IMR-90 (cell line): ENCODE measurements around the gene LMTK2. TPM values are rescaled to one million over a fixed set of nuclear protein-coding genes. Genes with fewer than 3 reads are reported as not detected.

Source experiments
- ATAC-seq: fragments of 200-7000 bp; cut with Tn5 transposase; 2 replicates; pipeline ENCODE4 v1.9.1; 2020; ENCODE audit warnings: low read depth, mild to moderate bottlenecking, moderate library complexity
- BruUV-seq: library from RNA; stranded (reverse); fragments of 400-500 nt; replicated peaks from 2 replicates; lab custom pipeline; 2021; lab: Mats Ljungman, UMichigan
- CTCF ChIA-PET: fragments of 300-600 bp; formaldehyde crosslinking; extraction: SDS; loops from one replicate; lab custom pipeline; 2021; ENCODE audit warnings: antibody characterized with exemption; lab: Yijun Ruan, JAX
- POLR2A ChIA-PET: fragments of 300-600 bp; sonication (Branson Sonifier 250); formaldehyde crosslinking; loops from one replicate; lab custom pipeline; 2022; ENCODE audit warnings: antibody characterized with exemption; ENCODE audit not compliant: unreplicated experiment; lab: Charles Lee
- DNase-seq: peaks from one replicate; pipeline ENCODE4 v3.0.0; 2013
- H2AFZ ChIP-seq: replicated peaks from 2 replicates; pipeline ENCODE3; 2013; ENCODE audit warnings: low read length, mild to moderate bottlenecking; ENCODE audit not compliant: poor library complexity
- H2AK5ac ChIP-seq: 2 replicates; pipeline ENCODE4 v1.6.1; 2013; ENCODE audit warnings: low read depth, low read length, inconsistent platforms
- H2AK9ac ChIP-seq: replicated peaks from 2 replicates; pipeline ENCODE3; 2013; ENCODE audit warnings: mild to moderate bottlenecking, low read depth, low read length, moderate library complexity; ENCODE audit not compliant: poor library complexity
- H2BK120ac ChIP-seq: 2 replicates; pipeline ENCODE4 v1.6.1; 2013; ENCODE audit warnings: low read depth, low read length, inconsistent platforms
- H2BK15ac ChIP-seq: 3 replicates; pipeline ENCODE4 v1.6.1; 2013; ENCODE audit warnings: low read depth, low read length, inconsistent platforms
- H2BK20ac ChIP-seq: 2 replicates; pipeline ENCODE4 v1.6.1; 2013; ENCODE audit warnings: low read depth, mild to moderate bottlenecking, inconsistent platforms, low read length, moderate library complexity
- H2BK5ac ChIP-seq: 2 replicates; pipeline ENCODE4 v1.6.1; 2013; ENCODE audit warnings: mild to moderate bottlenecking, low read depth, low read length, inconsistent platforms; ENCODE audit not compliant: poor library complexity, severe bottlenecking
- H3K14ac ChIP-seq: replicated peaks from 2 replicates; pipeline ENCODE4 v1.6.1; 2013; ENCODE audit warnings: low read depth, low read length, inconsistent platforms
- H3K18ac ChIP-seq: 2 replicates; pipeline ENCODE4 v1.6.1; 2013; ENCODE audit warnings: low read depth, low read length, control low read depth
- H3K23ac ChIP-seq: 2 replicates; pipeline ENCODE4 v1.6.1; 2013; ENCODE audit warnings: low read depth, low read length, inconsistent platforms
- H3K27ac ChIP-seq: 2 replicates; pipeline ENCODE4 v1.5.1; 2013; ENCODE audit warnings: mild to moderate bottlenecking, control low read depth, low read length; ENCODE audit not compliant: insufficient read depth
- H3K27me3 ChIP-seq: 2 replicates; pipeline ENCODE4 v1.6.1; 2013; ENCODE audit warnings: low read length; ENCODE audit not compliant: control insufficient read depth, insufficient read depth
- H3K36me3 ChIP-seq: 2 replicates; pipeline ENCODE4 v1.6.1; 2013; ENCODE audit warnings: low read length, mixed read lengths; ENCODE audit not compliant: control insufficient read depth, insufficient read depth
- H3K4ac ChIP-seq: 2 replicates; pipeline ENCODE4 v1.6.1; 2013; ENCODE audit warnings: low read depth, low read length, inconsistent platforms
- H3K4me1 ChIP-seq: 2 replicates; pipeline ENCODE4 v1.6.1; 2013; ENCODE audit warnings: low read length, mixed read lengths; ENCODE audit not compliant: control insufficient read depth, insufficient read depth
- H3K4me2 ChIP-seq: 2 replicates; pipeline ENCODE4 v1.6.1; 2013; ENCODE audit warnings: low read depth, mild to moderate bottlenecking, control low read depth, low read length, moderate library complexity
- H3K4me3 ChIP-seq: 2 replicates; pipeline ENCODE4 v1.5.1; 2013; ENCODE audit warnings: low read depth, mild to moderate bottlenecking, control low read depth, low read length, moderate library complexity; ENCODE audit not compliant: insufficient read depth
- H3K56ac ChIP-seq: 2 replicates; pipeline ENCODE4 v1.6.1; 2013; ENCODE audit warnings: low read length, inconsistent platforms; ENCODE audit not compliant: insufficient read depth; ENCODE audit errors: extremely low read depth
- H3K79me1 ChIP-seq, 2 experiments: 2 replicates each; pipeline ENCODE4 v1.6.1; 2013; ENCODE audit warnings: low read length in 2 of 2, inconsistent platforms in 1 of 2, low read depth in 1 of 2
- H3K9ac ChIP-seq: 2 replicates; pipeline ENCODE4 v1.6.1; 2013; ENCODE audit warnings: low read depth, low read length, control low read depth
- H3K9me1 ChIP-seq: 2 replicates; pipeline ENCODE4 v1.6.1; 2013; ENCODE audit warnings: low read length, inconsistent platforms; ENCODE audit not compliant: insufficient read depth
- H3K9me3 ChIP-seq: 2 replicates; pipeline ENCODE4 v1.6.1; 2013; ENCODE audit warnings: low read length; ENCODE audit not compliant: control insufficient read depth, insufficient read depth
- H4K20me1 ChIP-seq: 2 replicates; pipeline ENCODE4 v1.6.1; 2013; ENCODE audit warnings: low read length, inconsistent platforms; ENCODE audit not compliant: insufficient read depth
- H4K5ac ChIP-seq: 2 replicates; pipeline ENCODE4 v1.6.1; 2013; ENCODE audit warnings: mild to moderate bottlenecking, low read depth, low read length, control low read depth
- H4K8ac ChIP-seq, 2 experiments: 2 replicates each; pipeline ENCODE4 v1.6.1; 2013; ENCODE audit warnings: low read depth in 2 of 2, low read length in 2 of 2, control low read depth in 1 of 2, inconsistent platforms in 1 of 2
- H4K91ac ChIP-seq: 2 replicates; pipeline ENCODE4 v1.6.1; 2013; ENCODE audit warnings: low read depth, low read length, inconsistent platforms; ENCODE audit not compliant: insufficient read depth
- BHLHE40 ChIP-seq: fragments of 150-350 bp; IDR thresholded peaks from 2 replicates; pipeline ENCODE4 v1.6.1; 2016; ENCODE audit warnings: mild to moderate bottlenecking, low read depth, low read length
- CEBPB ChIP-seq: IDR thresholded peaks from 2 replicates; pipeline ENCODE4 v1.6.1; 2012; ENCODE audit warnings: low read depth, low read length, improper control_type of control experiment
- ELK1 ChIP-seq: fragments of 150-350 bp; IDR thresholded peaks from 2 replicates; pipeline ENCODE4 v1.6.1; 2016; ENCODE audit warnings: low read depth, mild to moderate bottlenecking, low read length, moderate library complexity, borderline replicate concordance
- FOS ChIP-seq: fragments of 150-350 bp; IDR thresholded peaks from 2 replicates; pipeline ENCODE4 v1.6.1; 2016; ENCODE audit warnings: low read depth, low read length
- NFE2L2 ChIP-seq: fragments of 150-350 bp; IDR thresholded peaks from 2 replicates; pipeline ENCODE4 v1.6.1; 2016; ENCODE audit warnings: low read depth, mild to moderate bottlenecking, low read length
- RAD21 ChIP-seq: IDR thresholded peaks from 2 replicates; pipeline ENCODE4 v1.6.1; 2012; ENCODE audit warnings: low read length, improper control_type of control experiment
- USF2 ChIP-seq: fragments of 150-350 bp; IDR thresholded peaks from 2 replicates; pipeline ENCODE4 v1.6.1; 2017; ENCODE audit warnings: mild to moderate bottlenecking, antibody characterized with exemption, low read length, low read depth
- WGBS, 2 experiments: methylation state at CpG; one replicate each; pipeline versions ENCODE4 v1.1.5 to v1.1.7; 2013; ENCODE audit warnings: missing lambda C conversion rate in 2 of 2; ENCODE audit not compliant: insufficient read length in 1 of 2; ENCODE audit errors: extremely low coverage in 2 of 2; 5-methylcytosine and 5-hydroxymethylcytosine counted together
- dilution Hi-C: fragments of 300-500 bp; cut with HindIII; formaldehyde crosslinking; loops from one replicate; pipeline ENCODE4 v1.14.3; 2018; ENCODE audit warnings: low sequenced_read_pairs; ENCODE audit not compliant: unreplicated experiment
- in situ Hi-C: fragments of 300-500 bp; cut with MboI; formaldehyde crosslinking; loops from 3 replicates; pipeline ENCODE4 v1.14.3; 2019; ENCODE audit warnings: low sequenced_read_pairs, inconsistent platforms, mixed read lengths
- intact Hi-C: fragments of 100-400 bp; cut with micrococcal nuclease; formaldehyde crosslinking; loops from 2 replicates; pipeline ENCODE4 v1.10.0; 2022
- polyA plus RNA-seq, 3 experiments: library from polyadenylated mRNA; depleted of rRNA; stranded (reverse); fragments of >200 nt; gene quantifications; 2 replicates each; pipeline ENCODE4 v1.2.3, GENCODE V29; 2012; ENCODE audit warnings: low replicate concordance in 1 of 3
- total RNA-seq: library from RNA; depleted of rRNA; stranded (reverse); fragments of >200 nt; gene quantifications from 2 replicates; pipeline ENCODE4 v1.2.3, GENCODE V29; 2012
- TF ChIP-seq, protein P1 (sequence below): conservative IDR thresholded peaks from 2 replicates; pipeline ENCODE4 v1.5.1; 2012; ENCODE audit warnings: mild to moderate bottlenecking, low read depth, low read length, improper control_type of control experiment

Gene LMTK2
- total and polyA plus RNA-seq, 2 of the 4 experiments (the other 2 are of a cell fraction), result 4.4 to 5.0 TPM

GRCh38 chr7:98227939-98228338 is 121.3 kb downstream of the LMTK2 start:
- H2AFZ ChIP-seq, result no peak overlapping the region
- no peak overlapping the region for H4K5ac ChIP-seq
- H3K18ac ChIP-seq, result no peak overlapping the region
- ATAC-seq (no peak), DNase-seq (no peak)
- ChIA-PET POLR2A (no interaction called here), CTCF (no interaction called here)
- no peak overlapping the region for H2AK5ac ChIP-seq
- H3K23ac ChIP-seq, result no peak overlapping the region
- H3K9ac ChIP-seq, result no peak overlapping the region
- no peak overlapping the region for H2BK20ac ChIP-seq
- H3K27ac ChIP-seq, result no peak overlapping the region
- in situ Hi-C loops (no loop called here), intact Hi-C loops (no loop called here), dilution Hi-C loops (no loop called here)
- no peak overlapping the region for H3K14ac ChIP-seq
- WGBS, 2 experiments, result 95% methylated on average over 4 of the region's 18 CpGs; no CpG with 5 or more reads in 1 of the 2 experiments
- no TSS peak for BruUV-seq
- H2BK120ac ChIP-seq, result no peak overlapping the region
- H2AK9ac ChIP-seq, result peak overlapping the region; percentile 28
- no peak overlapping the region for H3K4me3 ChIP-seq
- H3K4me1 ChIP-seq, result no peaks in the 10 kb centered on the region
- H4K20me1 ChIP-seq, result no peaks in the 10 kb centered on the region
- H4K91ac ChIP-seq, result no peak overlapping the region
- H3K4me2 ChIP-seq, result no peak overlapping the region
- no peak overlapping the region for H3K4ac ChIP-seq
- H3K9me3 ChIP-seq, result no peaks in the 10 kb centered on the region
- H3K36me3 ChIP-seq, result peaks cover 42% of the 10 kb centered on the region
- H2BK5ac ChIP-seq, result no peak overlapping the region
- H2BK15ac ChIP-seq, result no peak overlapping the region
- H4K8ac ChIP-seq, result no peak overlapping the region
- H3K56ac ChIP-seq, result no peak overlapping the region
- no peaks in the 10 kb centered on the region for H3K27me3 ChIP-seq
- no peaks in the 10 kb centered on the region for H3K79me1 ChIP-seq
- H3K9me1 ChIP-seq, result no peaks in the 10 kb centered on the region
- TF ChIP-seq NFE2L2 (no peak), BHLHE40 (no peak), FOS (no peak), USF2 (no peak), CEBPB (0 out of 2 replicates have a peak, but pooled peaks have one; percentile 16), ELK1 (no peak), RAD21 (no peak)
- TF ChIP-seq, protein P1, sequence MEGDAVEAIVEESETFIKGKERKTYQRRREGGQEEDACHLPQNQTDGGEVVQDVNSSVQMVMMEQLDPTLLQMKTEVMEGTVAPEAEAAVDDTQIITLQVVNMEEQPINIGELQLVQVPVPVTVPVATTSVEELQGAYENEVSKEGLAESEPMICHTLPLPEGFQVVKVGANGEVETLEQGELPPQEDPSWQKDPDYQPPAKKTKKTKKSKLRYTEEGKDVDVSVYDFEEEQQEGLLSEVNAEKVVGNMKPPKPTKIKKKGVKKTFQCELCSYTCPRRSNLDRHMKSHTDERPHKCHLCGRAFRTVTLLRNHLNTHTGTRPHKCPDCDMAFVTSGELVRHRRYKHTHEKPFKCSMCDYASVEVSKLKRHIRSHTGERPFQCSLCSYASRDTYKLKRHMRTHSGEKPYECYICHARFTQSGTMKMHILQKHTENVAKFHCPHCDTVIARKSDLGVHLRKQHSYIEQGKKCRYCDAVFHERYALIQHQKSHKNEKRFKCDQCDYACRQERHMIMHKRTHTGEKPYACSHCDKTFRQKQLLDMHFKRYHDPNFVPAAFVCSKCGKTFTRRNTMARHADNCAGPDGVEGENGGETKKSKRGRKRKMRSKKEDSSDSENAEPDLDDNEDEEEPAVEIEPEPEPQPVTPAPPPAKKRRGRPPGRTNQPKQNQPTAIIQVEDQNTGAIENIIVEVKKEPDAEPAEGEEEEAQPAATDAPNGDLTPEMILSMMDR, result no peak
